WTC11 (cell line): Measurements from ENCODE around the gene CAD.

ENCODE experiments used
- CTCF ChIP-seq: fragments of 200-600 bp; IDR thresholded peaks from 2 replicates; pipeline ENCODE4 v1.8.0; 2022; ENCODE audit warnings: antibody characterized with exemption
- JUN ChIP-seq: sonication (generic); formaldehyde crosslinking; IDR thresholded peaks from 2 replicates; pipeline ENCODE4 v1.8.0; 2023; ENCODE audit warnings: mild to moderate bottlenecking, missing genetic modification reagents

- TF ChIP-seq CTCF (no peak), JUN (CRISPR knock-in tag) (no peak)
Observed at GRCh38 chr2:27178469-27178868, 38.7 kb upstream of the CAD start.
